ENCODE data around the gene GSTO1.

Gene GSTO1

DNA sequence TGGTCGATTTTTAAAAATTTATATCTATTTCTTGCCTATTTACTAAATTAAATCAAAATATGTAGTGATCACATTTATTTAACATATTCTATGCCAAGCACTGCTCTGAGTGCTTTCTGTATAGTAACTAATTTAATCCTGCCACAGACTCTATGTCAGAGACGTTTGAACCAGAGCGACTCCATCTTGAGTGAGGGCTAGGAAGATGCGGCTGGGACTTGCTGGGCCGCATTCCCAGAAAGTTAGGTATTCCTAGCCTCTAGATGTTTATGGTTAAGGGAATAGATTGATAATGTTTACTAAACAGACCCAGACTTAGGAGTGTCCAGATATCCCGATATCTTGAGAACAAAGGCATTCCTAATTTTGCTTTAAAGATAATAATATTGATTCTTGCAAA lies 3.2 kb upstream of the GSTO1 start:
- no peaks in the 10 kb centered on the region for H3K27me3 ChIP-seq (replicated peaks; ENCODE audit: control insufficient read depth, insufficient read depth, low read length)
- TF ChIP-seq, protein P1, sequence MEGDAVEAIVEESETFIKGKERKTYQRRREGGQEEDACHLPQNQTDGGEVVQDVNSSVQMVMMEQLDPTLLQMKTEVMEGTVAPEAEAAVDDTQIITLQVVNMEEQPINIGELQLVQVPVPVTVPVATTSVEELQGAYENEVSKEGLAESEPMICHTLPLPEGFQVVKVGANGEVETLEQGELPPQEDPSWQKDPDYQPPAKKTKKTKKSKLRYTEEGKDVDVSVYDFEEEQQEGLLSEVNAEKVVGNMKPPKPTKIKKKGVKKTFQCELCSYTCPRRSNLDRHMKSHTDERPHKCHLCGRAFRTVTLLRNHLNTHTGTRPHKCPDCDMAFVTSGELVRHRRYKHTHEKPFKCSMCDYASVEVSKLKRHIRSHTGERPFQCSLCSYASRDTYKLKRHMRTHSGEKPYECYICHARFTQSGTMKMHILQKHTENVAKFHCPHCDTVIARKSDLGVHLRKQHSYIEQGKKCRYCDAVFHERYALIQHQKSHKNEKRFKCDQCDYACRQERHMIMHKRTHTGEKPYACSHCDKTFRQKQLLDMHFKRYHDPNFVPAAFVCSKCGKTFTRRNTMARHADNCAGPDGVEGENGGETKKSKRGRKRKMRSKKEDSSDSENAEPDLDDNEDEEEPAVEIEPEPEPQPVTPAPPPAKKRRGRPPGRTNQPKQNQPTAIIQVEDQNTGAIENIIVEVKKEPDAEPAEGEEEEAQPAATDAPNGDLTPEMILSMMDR (IDR thresholded peaks at IDR 0.05; ENCODE audit: insufficient read depth, low read length, poor library complexity, severe bottlenecking): no peak
- no peak for DNase-seq (ENCODE audit: extremely low read depth, insufficient read length)
- no peaks in the 10 kb centered on the region for H3K36me3 ChIP-seq (ENCODE audit: control insufficient read depth, insufficient read depth, low read length)
- H3K4me3 ChIP-seq (replicated peaks; ENCODE audit: low read depth, low read length): no peak overlapping the region

DNA sequence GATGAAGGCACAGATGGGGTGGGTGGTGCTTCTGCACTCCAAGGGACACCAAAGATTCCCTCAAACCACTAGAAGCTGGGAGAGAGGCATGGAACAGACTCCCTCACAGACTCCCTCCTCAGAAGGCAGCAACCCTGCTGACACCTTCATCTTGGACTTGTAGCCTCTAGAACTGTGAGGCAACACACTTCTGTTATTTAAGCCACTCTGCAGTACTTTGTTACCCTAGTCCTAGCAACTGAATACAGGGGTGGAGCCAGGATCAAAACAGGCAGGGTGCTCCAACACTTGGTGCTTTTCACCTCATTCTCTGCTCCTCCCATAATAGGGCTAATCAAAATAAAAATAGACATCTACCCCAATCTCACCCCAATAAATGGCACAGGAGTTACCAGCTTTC lies 2.3 kb upstream of the GSTO1 start:
- Histone ChIP-seq H3K4me3 (replicated peaks; ENCODE audit: low read depth, low read length) (no peak overlapping the region), H3K36me3 (ENCODE audit: control insufficient read depth, insufficient read depth, low read length) (no peaks in the 10 kb centered on the region), H3K27me3 (replicated peaks; ENCODE audit: control insufficient read depth, insufficient read depth, low read length) (no peaks in the 10 kb centered on the region)
- TF ChIP-seq, protein P1 (IDR thresholded peaks at IDR 0.05; ENCODE audit: insufficient read depth, low read length, poor library complexity, severe bottlenecking): no peak
- DNase-seq (ENCODE audit: extremely low read depth, insufficient read length): no peak

DNA sequence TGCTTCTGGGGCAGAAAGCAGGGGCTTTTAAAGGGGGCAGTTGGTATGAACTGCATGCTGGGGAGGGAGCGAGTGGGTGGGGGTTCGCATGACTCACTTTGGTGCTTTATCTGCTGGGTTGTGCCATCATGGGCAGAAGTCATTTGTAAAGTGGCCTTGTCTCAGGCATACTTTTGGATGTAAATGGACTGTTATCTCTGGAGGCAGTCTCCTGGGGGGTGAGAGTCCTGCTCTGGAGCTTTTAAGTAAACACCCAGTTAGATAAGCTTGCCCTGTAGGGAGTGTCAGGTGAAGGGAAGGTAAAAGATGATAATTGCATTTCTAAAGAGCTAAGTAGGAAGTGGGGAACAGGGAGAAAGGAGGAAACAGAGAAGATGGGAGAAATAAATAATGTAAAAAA lies 1.6 kb upstream of the GSTO1 start:
- peaks cover 2% of the 10 kb centered on the region; the same call in 1 of the 2 replicates for H3K36me3 ChIP-seq (ENCODE audit: control insufficient read depth, insufficient read depth, low read length)
- TF ChIP-seq, protein P1 (IDR thresholded peaks at IDR 0.05; ENCODE audit: insufficient read depth, low read length, poor library complexity, severe bottlenecking): no peak
- no peak for DNase-seq (ENCODE audit: extremely low read depth, insufficient read length)
- H3K27me3 ChIP-seq (replicated peaks; ENCODE audit: control insufficient read depth, insufficient read depth, low read length): no peaks in the 10 kb centered on the region
- H3K4me3 ChIP-seq (replicated peaks; ENCODE audit: low read depth, low read length): no peak overlapping the region

DNA sequence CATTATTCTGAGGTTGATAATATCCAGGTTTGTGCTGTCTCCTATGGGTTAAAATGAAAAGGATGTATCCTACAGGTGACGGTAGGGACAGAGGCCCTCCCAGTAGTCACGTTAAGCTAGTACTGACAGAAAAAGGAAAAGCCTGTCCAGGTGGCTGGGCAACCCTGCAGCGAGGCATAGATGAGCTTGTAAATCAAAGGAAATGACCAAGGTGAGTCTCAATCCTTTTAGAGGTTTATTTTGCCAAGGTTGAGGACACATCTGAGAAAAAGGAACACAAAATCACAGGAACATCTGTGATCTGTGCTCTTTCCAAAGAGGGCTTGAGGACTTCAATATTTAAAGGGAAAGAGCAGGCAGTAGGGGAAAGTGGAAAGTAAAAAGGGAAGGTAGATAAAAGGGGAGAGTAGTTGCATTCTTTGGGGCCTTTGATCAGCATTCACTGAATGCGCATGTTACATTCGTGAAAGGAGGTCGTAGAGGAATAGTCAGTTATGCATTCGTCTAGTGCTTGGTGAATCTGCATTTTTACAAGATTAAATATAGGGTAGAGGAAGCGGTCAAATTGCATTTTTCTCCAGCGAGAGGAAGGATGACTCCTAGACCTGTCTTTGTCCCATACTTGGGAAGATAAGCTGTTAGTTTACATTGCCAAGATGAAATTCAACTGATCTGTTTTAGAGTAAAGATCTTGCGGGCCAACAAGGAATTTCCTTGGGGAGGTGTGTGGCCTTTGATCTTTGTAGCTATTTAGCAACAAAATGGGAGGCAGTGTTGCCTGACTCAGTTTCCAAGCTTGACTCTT lies 884 bp upstream of the GSTO1 start:
- Histone ChIP-seq H3K27me3 (replicated peaks; ENCODE audit: control insufficient read depth, insufficient read depth, low read length) (no peaks in the 10 kb centered on the region), H3K36me3 (ENCODE audit: control insufficient read depth, insufficient read depth, low read length) (peaks cover 4% of the 10 kb centered on the region), H3K4me3 (replicated peaks; ENCODE audit: low read depth, low read length) (peak overlapping the region; percentile 92)
- TF ChIP-seq, protein P1 (IDR thresholded peaks at IDR 0.05; ENCODE audit: insufficient read depth, low read length, poor library complexity, severe bottlenecking): no peak
- DNase-seq (ENCODE audit: extremely low read depth, insufficient read length): no peak

DNA sequence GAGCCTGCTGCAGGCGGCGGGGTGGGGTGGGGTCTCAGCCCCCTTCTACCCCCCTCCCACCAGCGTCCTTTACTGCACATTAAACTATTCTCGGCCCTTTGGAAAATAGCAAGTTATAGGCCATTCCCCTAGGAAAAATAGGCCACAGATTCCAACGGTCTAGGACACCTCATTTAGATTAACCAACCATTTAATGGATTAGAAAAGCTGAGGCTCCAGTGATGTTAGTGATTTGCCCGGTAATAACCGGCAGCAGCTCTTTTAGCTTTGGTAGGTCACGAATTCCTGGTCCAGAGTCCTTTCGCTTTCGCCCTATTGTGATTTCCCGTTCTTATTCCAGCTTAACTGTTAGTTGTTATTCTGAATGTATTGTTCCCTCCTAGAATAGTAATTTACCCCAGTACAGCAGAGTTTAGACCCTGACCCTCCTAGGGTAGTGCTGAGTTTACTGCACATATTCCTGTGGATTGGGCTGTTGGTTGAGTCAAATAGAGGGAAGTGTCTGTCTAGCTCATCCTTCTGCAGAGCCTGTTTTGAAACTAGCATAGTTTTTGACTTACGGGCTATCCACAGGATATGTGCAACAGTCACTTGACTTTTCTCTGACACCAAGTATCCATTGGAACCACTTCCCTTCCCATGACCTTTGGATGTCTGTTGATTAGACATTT lies 754 bp downstream of the GSTO1 start:
- Histone ChIP-seq H3K4me3 (replicated peaks; ENCODE audit: low read depth, low read length) (peak overlapping the region; percentile 92), H3K27me3 (replicated peaks; ENCODE audit: control insufficient read depth, insufficient read depth, low read length) (no peaks in the 10 kb centered on the region), H3K36me3 (ENCODE audit: control insufficient read depth, insufficient read depth, low read length) (peaks cover 7% of the 10 kb centered on the region)
- TF ChIP-seq, protein P1 (IDR thresholded peaks at IDR 0.05; ENCODE audit: insufficient read depth, low read length, poor library complexity, severe bottlenecking): no peak
- DNase-seq (ENCODE audit: extremely low read depth, insufficient read length): peak; percentile 6
